NCI-H146 treated with DMSO at 0.1 percent for 48 hours (cell line): Measurements from ENCODE around the gene DTNBP1.

Experiments used
- DNase-seq: peaks from one replicate; lab custom pipeline; 2025; ENCODE audit not compliant: unreplicated experiment; lab: John Stamatoyannopoulos, UW

Gene DTNBP1

DNA sequence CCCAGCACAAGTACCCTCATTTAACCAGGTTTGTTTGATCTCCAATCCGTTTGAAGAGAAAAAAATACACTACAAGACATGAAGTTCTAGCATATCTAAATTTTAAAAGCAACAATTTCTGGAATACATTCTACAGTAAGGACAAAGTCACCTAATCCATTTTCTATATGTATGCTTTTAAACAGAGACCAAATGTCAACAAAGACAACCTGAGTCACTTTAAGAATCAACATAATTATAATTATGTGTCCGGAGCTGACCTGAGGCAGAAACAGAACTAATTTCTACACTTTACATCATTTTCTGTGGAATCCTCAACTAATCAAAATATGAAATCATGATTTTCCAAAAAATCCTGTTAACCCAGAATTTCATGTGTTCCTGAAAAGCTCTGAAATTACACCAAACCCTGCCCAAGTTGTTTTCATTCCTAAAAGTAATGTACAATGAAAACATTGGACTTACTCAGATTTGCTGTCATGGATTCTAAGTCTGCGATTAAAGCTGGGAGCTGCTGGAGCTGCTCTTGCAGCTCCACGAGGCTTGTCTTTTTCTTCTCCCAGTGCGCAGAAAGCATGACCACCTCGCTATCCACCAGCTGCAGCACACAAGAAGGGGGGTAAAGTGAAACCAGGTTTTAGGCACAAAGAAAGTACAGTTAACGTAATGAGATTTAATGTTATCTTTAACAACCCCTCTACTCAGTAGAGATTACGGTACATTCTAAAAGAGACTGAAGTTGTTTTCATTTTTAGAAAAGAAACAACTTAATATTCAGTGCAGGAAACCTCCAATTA is 35.8 kb downstream of the DTNBP1 start:
- DNase-seq = no peak

DNA sequence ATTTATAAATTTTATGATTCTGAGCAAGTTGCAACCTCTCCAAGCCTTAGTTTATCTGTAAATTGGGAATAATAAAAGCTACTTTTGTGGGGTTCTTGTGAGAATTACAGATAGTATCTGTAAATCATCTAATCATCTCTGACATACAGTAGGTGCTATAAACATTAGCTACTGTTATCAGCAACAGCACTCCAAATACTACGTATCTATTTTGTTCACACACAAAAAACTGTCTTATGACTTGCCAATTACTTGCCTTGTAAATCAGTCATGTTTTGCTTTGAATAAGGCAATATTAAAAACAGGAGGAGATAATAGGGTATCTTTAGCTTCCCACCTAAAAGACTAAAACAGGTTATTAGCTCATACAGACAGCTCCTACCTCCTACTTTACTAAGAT is 36.7 kb downstream of the DTNBP1 start:
- DNase-seq = no peak

DNA sequence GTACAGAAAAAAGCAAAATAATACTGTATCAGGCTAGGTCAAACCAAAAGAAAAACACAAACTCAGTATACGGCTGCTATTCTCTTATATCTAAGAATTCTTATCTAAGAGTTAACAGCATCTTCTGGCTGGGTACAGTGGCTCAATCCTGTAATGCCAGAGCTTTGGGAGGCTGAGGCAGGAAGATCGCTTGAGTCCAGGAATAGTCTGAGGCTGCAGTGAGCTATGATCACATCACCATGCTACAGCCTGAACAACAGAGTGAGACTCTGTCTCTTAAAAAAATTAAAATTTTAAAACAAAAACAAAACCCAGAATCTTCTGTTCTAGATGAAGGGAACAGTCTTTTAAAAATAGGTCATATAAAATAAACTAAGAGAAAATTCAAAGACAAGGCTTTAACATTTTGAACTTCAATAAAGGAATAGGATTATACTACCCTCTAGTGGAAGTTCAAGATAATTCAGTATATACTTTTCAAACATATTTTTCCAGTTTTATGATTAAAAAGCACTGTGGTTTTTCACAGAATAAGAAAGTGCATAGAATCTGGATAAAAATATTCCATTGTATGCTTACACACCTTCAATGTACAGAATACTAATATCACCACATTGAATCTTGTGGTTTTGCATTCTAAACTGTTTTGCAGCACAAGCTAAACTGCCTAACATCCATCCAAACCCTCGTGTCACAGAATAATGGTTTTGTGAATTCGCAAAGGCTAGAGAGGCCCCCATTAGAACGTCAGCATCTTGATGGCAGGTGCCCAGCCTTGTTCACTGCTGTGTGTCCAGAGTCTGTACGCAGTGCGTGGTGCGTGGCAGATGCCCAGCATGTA is 39.3 kb downstream of the DTNBP1 start:
- no peak for DNase-seq

DNA sequence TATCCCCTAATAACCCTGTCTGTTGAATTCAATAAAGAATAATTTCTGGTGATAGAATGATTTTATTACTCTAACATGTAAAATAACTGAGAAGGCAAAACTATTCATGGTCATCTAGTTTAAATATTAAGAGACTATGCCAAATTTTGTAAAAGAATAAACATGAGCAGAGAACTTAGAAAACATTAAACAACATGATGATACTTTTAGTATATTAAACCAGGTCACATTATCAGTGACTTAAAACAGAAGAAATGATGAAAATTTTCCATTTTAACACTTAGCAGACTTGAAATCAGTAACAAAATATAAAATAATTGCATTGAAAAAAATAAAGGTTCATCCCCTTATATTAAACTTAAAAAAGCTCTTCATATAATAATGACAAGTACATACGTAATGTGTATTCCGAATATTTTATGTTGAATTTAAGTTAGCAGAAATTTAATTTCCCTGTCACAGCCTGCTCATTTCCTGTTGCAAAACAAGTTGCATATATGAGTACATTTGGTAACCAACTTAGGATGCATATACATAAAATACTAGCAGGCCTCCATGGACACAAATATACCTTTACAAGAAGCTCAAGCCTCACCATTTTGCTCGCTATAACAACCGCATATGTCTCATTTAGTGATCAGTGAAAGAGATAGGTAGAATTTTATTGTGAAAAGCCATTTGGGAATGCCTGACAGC is 40.6 kb downstream of the DTNBP1 start:
- no peak for DNase-seq

DNA sequence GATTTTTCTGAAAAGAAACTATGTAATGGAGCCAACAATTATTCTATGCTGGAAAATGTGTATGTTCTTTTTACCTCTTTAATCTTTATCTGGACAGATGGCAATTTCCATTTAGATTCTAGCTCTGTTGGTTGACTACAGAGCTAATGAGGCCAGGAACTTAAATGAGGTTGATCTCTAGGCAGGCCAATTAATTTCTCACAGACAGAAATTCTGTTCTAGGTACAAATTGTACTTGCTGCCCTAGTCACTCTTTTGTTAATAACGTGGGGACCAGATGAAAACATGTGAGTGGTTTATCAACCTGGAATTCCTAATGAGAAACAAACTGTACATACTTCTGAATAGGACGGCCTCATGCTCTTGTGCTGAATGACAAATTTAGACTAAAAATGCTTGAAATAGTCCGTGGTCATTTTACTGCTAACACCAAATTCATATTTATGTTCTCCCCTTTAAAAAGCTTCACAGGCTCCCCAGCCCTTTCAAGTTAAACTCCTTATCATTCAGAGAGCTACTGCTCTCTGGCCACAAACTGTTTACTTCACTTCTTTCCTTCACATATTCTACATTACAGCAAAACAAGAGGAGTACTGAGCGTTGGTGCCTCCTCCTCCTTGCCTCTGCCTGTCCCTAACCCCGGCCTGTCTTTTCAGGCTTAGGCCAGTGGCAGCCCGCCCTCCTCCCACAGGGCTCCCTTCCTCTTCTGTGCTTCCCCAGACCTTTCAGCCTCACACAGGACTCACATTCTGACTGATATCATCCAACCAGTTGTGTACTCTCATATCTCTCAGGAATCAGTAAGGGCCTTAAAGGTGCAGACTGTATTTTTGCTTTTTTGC is 41.4 kb downstream of the DTNBP1 start:
- DNase-seq = no peak

DNA sequence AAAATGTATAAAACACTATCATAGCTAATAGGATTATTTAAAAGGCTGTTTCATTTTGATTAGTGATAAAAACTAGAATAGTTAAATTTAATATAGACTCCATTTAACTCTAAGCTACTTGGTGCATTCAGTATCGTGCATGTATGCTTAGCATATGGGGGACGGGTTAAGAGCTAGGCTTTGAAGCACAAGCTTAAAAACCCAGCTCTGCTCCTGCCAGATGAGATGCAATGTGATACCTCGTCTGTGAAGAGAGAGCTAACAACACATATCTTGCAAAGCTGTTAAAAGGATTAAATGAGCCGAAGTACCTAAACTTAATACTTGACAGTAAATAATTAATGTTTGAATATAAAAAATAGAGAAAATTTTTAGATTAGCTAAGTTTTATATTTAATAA is 42.2 kb downstream of the DTNBP1 start:
- no peak for DNase-seq

DNA sequence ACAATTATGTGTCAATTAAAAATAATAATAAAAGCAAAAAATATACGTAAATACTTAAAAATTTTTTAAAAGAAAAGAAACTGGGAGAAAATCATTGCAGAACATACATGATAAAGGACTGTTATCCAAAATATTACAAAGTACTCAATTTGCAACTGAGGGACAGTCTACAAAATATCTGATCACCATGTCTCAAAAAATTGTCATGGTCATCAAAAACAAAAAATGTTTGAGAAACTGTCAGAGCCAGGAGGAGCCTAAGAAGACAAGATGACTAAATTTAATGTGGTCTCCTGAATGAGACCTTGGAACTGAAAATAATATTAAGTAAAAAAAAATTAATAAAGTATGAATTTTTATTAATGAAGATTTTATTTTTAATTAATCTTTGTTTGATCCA is 43.5 kb downstream of the DTNBP1 start:
- no peak for DNase-seq

DNA sequence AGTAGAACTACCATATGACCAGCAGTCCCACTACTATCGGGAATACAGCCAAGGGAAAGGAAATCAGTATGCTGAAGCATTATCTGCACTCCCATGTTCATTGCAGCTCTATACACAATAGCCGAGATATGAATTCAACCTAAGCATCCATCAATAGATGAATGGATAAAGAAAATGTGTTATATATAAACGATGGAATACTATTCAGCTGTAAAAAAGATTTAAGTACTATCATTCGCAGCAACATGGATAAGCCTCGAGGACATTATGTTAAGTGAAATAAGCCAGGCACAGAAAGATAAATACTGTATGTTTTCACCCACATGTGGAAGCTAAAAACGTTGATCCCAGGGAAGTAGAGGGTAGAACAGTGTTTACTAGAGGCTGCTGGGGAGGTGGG is 44.1 kb downstream of the DTNBP1 start:
- no peak for DNase-seq

DNA sequence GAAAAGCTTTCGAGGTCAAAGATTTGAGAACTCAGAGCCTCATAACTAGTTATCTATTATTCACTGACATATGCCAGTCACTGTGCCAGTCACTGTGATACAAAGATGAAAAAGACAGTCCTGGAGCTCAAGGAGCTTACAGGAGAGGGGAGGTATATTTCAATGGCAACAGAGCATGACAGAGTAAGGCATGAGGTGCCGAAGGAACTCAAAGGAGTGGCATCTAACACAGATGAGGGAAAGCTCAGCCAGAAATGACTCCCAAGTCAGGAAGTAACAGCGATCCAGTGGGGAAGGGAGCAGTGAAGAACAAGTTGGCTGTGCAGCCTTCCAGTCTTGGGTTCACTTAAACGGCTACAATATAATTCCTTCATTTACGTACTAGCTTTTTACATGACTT is 46.6 kb downstream of the DTNBP1 start:
- DNase-seq = no peak

DNA sequence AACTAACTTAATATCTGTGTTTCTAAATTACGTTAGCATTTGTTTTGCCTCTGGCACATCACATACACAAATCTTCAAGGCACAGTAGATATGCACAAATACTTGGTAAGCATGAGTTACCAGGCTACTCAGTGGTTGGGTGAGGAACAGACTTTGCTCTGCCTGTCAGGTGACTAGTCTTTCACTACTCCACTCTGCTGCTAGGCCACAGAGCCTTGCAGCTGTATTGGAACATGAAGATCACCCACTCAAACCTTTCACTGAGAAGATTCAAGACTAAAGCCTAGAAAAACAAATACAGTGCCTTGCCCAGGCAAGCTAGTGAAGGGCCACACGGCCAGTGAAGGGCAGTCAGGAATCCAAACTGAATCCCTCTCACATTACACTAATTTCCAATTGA is 47.0 kb downstream of the DTNBP1 start:
- DNase-seq = no peak

DNA sequence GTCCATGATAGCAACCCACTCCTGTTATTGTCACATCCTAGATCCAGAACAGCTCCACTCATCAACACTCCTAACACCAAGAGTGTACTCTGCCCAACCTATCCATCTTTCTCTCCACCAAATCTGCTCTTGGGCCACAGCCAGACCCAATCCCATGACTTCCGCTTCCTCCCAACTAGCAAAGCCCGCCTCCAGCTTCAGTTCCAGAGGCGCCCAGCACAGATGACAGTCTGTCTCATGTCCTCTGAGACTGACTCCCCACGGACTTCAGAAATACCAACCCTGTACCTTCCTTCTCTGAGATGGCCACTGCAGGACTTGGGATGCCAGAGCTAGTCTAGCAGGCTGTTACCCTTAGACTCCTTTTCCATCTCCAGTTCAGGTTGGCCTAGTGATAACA is 48.6 kb downstream of the DTNBP1 start:
- DNase-seq = no peak

DNA sequence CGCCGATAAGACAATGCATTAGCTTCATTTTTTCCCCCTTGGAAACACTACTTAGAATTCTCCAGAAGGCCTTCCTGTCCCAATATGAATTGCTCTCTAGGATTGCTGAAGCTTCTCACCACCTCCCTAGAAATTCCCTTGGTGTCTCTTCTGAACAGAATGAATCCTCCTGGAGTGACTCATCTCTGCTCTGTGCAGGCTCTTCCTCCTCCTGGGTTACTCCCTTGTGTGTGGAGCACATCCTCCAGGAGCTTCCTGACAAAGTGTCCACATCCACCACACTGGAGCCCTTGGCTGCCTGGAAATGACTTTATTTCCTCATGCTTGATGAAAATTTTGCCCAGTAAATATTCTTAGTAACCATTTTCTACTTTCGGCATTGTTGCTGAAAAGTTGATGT is 54.4 kb downstream of the DTNBP1 start:
- no peak for DNase-seq

DNA sequence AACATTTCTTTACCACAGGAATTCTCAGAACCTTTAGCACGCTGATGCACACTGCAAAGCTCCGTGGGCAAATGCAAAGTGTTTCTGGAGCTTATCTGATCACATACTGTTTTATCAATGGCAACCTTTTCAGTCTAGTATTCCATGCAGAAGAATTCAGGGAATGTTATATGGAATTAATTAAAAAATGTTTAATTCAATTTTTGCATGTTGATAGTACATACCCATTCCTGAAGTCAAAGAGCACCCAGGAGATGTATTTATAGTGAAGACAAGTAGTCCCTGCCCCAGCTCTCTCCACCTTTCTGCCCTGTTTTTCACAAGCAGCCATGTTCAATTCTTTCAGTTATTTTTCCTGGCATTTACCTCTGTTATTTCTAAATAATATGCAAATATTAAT is 55.2 kb downstream of the DTNBP1 start:
- no peak for DNase-seq

DNA sequence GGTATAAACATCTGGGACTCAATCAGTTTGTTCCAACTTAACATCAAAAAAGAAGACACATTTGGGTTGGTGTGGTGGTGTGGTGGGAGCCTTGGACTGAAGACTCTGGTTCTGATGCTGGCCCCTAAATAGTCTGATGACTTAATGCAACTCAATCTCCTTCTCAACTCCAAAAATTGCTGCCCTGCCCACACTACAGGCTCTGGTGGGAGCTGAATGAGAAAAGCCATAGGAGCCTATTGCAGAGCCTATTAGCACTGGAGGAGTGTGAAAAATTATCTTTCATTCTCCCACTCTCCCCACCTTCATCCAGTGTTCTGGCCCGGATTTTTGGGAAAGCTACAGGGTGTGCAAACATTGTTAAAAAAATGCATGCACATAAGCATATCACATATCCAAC is 56.5 kb downstream of the DTNBP1 start:
- no peak for DNase-seq

DNA sequence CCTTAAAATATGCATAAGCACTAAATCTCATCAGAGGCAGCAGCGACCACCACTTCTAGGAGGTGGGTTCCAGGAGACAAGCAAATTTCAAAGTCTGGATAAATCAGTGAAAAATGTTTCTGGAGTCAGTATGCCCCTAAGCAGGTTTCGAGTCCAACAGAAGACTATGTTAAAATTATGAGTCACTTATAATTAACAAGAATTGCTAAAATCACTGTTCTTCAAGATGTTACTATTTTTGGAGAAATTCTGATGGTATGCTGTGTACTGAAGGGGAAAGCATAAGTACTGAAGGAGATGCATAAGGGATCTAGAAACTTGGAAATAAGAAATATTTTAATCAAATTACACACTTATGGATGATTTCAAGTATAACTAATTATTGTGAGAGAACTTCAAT is 58.0 kb downstream of the DTNBP1 start:
- DNase-seq = no peak

DNA sequence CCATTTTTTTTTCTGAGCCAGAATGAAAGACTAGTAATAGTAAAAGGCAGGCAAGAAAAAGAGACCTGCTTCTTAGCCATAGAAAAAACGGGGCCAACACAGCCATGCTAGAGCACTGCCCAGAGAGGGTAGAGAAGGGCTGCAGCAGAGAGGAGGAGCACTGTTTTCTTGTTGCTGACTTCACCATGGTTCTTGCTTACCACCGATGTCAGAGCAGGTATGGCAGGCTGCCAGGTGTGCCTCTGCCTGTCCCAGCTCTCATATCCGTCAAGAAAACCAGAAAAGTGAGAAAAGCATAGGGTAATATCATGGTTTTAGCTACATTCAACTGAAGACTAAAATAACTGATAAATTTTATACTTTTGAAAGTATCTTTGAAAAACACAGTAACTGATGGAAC is 60.7 kb downstream of the DTNBP1 start:
- no peak for DNase-seq

DNA sequence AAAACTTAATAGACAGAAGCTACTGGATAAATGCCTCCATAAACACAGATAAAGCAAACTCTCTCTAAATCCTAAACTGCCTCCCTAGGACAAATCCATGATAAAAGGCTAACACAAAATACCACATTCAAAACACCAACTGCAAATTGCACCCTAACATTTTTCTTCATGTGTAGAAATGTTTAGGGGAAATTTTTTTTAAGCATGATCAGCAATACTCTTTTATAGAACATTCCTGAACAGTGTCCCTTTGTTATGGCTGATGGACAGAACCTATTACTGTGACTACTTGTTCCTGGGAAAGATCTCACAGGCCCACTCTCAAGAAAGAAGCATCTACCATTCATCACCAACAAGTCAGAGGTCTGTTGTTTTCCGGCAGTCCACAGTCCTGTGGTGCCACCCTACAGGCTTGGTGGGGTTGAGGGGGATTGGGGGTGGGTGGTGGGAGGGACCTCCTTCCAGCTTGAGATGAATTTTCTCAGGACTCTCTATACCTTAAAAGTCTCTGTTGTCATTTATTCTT is 64.5 kb downstream of the DTNBP1 start:
- no peak for DNase-seq

DNA sequence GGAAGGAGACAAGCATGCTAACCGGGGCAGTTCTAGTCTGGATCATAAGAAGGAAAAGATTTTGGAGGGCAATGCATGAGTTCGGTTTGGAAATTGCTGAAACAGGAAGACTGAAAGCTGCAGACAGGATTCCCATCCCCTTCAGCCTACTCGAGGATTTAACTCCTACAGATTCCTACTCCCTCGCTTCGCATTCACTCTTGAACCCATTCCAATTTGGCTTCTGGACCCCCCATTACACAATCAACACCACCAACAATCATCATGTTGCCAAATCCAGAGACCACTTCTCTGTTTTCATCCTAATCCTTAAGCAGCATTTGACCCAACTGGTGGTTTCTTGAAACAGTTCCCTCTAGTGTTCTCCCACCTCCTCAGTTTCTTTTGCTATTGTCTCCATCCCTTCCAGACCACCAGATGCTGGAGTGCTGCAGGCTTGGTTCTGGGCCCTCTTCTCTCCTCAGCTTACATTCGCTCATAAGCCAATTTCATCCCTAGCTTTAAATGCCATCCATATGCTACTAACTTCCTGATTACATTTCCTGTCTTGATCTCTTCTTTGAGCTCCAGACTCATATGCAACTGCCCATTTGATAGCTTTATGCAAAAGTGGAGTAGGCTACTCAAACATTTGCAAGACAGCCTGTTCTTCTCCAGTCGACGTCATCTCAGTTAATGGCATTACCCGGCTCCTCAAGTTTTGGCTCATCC is 66.5 kb downstream of the DTNBP1 start:
- DNase-seq = no peak

DNA sequence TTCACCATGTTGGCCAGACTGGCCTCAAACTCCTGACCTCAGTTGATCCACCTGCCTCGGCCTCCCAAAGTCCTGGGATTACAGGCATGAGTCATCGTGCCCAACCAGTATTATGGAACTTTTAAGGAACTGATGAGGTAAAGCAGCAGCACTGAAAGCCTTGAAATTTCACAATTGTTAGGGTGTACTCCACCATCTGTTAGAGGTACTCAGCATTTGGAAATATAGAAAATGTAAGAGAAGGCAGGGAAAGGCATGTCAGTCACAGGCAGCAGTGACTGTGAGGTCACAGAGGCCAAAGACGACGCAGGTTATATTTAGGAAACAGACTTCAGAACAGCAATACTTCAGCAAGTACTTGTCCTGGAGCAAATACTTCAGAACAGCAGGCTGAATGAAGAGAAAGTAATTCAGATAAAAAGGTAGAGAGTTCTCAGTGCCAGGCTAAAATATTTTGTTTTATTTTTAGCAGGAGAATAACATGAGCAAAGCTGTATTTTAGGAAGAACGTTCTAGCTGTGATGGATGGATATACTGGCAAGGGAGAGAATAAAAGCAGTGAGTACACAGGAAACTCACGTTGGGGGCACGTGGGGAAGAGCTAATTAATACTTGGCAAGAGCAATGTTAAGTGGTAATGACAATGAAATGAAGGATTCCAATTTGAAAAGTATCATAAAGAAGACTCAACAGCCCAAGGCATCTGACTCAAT is 67.2 kb downstream of the DTNBP1 start:
- DNase-seq = no peak
